PFSK-1 (cell line): ENCODE data around the gene ACE.

Source experiments
- FOXP2 ChIP-seq: optimal IDR thresholded peaks from 2 replicates; pipeline ENCODE3; 2011; ENCODE audit warnings: borderline replicate concordance, control low read depth, inconsistent platforms; ENCODE audit not compliant: insufficient read depth; ENCODE audit errors: extremely low read length, extremely low read depth
- POLR2AphosphoS5 ChIP-seq: IDR thresholded peaks from 2 replicates; pipeline ENCODE4 v1.6.1; 2012; ENCODE audit warnings: low read depth, mild to moderate bottlenecking, control low read depth, low read length, moderate library complexity
- REST ChIP-seq, 2 experiments: IDR thresholded peaks; 2 replicates each; pipeline versions ENCODE4 v1.6.1 to v1.8.0; 2011 to 2012; ENCODE audit warnings: low read depth in 2 of 2, low read length in 2 of 2, control low read depth in 1 of 2, inconsistent platforms in 1 of 2, mild to moderate bottlenecking in 1 of 2, moderate library complexity in 1 of 2; ENCODE audit not compliant: insufficient read depth in 1 of 2
- SIN3A ChIP-seq: IDR thresholded peaks from 2 replicates; pipeline ENCODE4 v1.6.1; 2012; ENCODE audit warnings: mild to moderate bottlenecking, low read length, moderate library complexity, borderline replicate concordance; ENCODE audit not compliant: insufficient read depth
- TAF1 ChIP-seq: IDR thresholded peaks from 2 replicates; pipeline ENCODE4 v1.6.1; 2012; ENCODE audit warnings: low read length, control low read depth, borderline replicate concordance; ENCODE audit not compliant: insufficient read depth

- TF ChIP-seq REST (IDR thresholded peaks at IDR 0.05; ENCODE audit: insufficient read depth in 1 of 2, low read depth in 2 of 2, low read length in 2 of 2) (no peak), SIN3A (no peak), POLR2AphosphoS5 (no peak), FOXP2 (no peak), TAF1 (no peak)
Measured at GRCh38 chr17:63460018-63460417, 16.8 kb upstream of the ACE start.
